ENCODE results near the gene CASP8.

The CASP8 gene

DNA sequence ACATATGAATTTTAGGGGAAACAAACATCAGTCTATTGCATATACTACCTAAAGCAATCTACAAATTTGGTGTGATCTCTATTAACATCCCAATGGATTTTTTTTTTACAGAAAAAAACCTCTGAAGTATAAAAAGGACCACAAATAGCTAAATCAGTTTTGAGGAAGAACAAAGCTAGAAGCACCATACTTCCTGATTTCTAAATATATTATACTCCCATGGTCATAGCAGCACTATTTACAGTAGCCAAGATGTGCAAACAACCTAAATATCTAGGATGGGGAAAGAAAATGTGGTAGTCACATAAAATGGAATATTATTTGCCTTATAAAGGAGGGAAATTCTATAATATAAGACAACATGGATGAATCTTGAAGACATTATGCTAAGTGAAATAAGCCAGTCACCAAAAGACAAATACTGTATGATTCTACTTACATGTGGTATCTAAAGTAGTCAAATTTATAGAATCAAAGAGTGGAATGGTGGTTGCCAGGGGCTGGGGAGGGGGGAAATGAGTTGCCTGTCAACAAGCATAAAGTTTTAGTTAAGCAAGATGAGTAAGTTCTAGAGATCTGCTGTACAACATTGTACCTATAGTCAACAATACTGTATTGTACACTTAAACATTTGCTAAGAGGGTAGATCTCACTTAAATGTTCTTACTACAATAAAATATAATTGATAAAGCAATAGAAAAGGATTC lies 17.6 kb upstream of the CASP8 start:
- no peak for DNase-seq

DNA sequence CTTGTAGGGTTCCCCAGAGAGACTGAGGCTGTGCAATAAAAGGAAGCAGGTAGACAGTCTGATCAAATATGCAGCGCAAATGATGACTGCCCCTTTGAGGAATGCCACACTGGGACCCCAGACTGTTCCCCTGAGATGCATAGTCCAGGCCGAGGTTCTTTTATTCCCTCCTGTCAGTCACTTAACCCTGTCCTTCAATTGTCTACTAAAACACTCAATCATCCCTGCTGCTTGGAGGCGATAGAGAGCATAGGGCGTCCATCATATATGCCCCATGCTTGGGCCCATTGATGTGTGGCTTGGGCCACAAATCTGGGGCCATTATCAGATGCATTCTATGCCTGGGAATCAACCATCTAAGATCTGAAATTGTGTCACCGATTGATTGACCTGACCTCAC lies 15.5 kb upstream of the CASP8 start:
- no peak for DNase-seq

DNA sequence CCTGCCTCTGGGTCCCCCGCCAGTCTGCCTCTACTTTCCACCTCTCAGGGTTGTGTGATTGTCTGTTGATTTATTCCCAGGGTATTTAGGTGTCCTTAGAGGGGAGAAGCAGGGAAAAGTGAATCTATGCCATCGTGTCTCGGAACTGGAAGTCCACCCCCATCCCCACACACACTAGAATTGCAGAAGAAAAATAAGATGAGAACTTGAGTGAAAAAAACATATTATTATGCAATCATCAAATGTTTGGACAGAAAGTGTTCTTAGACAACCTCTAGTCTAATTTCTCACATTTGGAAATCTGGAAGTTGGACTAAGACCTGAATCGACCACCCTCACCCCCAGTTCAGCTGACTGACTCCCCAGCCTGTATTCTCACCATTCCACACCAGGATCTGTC lies 14.1 kb upstream of the CASP8 start:
- no peak for DNase-seq

DNA sequence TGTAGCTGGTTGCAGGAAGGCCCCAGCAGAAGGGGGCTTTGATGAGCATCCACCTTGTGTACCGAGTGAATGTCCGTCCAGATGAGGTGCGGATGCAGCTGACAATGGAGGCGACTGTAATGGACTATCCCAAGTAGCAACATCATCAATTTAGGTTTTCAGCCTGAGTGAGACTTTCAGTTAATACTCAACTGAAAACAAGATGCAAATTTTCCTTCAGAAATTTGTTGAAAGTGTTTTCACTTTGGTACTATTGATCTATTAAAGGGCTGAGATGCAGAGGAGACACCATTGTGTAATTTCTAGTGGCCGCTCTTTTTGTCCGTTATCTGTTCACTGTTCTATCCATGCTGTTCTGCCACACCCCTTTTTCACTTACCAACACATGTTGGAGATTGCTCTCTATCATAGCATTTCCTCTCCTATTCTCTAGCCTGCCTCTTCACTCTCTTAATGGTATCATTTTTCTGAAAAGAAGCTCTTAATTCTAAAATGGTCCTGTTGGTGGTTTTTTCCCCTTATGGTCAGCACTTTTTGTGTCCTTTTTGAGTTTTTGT lies 12.0 kb upstream of the CASP8 start:
- DNase-seq: no peak

DNA sequence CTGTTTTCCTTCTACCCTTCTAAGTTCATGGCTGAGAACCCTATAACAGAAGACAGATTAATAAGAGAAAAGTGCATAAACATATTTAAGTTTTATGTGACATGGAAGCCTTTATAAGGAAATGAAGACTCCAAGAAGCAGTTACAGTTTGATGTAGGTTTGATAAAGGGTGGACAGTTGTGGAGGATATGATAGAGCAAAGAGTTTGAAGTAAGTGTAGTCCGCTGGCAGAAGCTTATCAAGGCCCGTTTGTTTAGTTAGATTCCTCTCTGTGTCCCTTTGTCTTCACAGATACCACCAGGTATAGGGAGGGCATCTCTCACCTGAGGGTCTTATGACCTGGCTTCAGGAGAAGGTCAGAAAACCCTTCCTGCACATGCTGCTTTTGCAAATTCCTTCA lies 10.4 kb upstream of the CASP8 start:
- DNase-seq: no peak

DNA sequence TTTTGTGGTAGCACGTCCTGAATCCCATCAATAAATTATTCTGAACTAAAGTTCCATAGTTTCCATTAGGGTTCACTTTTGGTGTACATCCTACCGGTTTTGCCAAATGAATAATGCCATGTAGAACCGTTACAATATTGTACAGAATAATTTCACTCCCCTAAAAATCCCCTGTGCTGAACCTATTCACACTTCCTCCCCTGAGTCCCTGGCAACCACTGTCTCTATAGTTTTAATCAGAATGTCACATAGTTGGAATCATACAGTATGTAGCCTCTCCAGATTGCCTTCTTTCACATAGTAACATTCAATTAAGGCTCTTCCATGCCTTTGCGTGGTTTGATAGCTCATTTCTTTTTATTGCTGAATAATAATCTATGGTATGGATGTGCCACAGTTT lies 9.6 kb upstream of the CASP8 start:
- DNase-seq: no peak

DNA sequence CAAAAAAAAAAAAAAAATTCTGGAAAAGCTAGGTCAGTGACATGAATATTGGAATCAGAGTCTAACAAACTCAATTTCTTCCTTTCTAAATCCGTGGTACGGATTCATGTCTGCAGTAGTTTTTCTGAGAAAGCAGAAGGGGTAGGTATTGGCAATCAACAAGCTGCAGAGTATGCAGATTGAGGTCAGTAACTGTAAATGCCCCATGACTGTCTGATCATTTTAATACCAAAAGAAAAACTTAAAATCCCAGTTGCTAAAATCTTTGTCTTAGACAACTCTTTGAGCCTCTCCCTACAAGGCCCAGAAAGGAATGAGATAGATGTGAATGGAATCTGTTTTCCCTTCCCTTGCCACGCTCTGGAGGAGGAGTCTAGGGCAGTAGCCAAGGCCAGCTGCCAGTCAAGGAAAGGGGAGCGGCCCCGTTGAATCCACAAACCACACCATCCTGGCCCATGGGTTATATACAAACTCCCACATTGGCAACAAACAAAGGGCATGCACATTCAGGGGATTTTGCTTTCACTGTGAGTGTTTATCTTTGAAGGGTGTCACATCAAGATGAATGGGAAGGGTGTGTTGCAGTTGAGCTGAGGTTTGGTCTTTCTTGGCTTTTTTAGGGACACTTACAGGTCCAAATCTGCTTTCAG lies 6.1 kb upstream of the CASP8 start:
- no peak for DNase-seq

DNA sequence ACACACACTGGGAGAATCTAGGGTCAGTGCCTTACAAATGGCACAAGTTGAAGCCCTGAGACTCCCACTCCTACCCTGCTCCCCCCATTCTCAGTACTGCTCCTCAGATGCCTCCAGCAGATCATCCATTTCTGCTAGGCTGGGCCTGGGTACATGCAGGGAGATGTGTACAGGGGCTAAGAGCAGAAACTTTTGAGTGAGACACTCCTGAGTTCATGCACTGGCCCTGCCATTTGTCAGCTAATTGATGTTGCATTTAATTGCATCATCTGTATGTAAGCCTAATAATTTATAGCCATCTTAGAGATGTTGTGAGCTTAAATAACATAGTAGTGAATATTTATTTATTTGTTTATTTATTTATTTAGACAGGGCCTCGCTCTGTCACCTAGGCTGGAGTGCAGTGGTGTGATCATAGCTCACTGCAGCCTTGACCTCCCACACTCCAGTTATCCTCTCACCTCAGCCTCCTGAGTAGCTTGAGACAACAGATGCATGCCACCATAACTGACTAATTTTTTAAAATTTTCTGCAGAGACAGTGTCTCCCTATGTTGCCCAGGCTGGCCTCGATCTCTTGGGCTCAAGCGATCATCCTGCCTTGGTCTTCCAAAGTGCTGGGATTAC lies 4.8 kb upstream of the CASP8 start:
- DNase-seq: no peak

DNA sequence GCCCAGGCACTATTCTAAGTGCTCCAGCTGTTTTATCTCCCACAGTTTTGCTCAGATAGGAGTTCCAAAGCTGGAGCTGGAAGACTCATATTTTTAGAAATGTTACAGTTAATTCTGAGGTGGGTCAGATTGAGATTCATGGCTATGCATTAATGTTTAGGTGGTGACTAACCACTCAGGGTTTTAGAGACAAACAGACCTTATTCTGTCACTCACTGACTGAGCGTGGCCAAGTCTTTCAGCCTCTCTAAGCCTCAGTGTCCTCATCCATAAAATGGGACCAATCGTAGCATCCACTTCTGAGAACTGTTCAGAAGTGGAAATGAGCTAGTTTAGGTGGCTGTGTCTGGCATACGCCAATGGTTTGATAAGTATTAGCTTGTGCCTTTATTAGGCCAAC lies 4.3 kb upstream of the CASP8 start:
- no peak for DNase-seq

DNA sequence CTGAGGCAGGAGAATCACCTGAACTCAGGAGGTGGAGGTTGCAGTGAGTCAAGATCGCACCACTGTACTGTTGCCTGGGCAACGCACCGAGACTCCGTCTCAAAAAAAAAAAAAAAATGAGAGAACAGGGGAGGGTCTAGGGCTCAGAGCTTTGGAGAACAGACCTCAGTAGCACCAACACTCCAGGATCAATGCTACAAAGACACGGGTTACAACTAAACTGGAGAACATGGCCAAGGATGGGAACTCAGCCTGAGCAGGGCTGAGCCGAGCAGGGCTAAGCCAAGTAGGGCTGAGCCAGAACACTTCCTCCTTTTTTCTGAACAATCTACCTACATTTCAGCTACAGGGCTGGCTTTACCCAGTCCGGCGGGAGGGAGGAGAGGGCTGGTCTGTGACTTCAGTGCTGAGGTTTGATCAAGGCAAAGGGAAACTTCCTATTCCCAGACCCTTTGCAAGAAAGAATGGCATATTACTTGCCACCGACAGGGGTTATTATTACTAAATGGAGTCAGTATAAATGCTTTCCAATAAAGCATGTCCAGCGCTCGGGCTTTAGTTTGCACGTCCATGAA lies 2.9 kb upstream of the CASP8 start:
- DNase-seq: no peak

DNA sequence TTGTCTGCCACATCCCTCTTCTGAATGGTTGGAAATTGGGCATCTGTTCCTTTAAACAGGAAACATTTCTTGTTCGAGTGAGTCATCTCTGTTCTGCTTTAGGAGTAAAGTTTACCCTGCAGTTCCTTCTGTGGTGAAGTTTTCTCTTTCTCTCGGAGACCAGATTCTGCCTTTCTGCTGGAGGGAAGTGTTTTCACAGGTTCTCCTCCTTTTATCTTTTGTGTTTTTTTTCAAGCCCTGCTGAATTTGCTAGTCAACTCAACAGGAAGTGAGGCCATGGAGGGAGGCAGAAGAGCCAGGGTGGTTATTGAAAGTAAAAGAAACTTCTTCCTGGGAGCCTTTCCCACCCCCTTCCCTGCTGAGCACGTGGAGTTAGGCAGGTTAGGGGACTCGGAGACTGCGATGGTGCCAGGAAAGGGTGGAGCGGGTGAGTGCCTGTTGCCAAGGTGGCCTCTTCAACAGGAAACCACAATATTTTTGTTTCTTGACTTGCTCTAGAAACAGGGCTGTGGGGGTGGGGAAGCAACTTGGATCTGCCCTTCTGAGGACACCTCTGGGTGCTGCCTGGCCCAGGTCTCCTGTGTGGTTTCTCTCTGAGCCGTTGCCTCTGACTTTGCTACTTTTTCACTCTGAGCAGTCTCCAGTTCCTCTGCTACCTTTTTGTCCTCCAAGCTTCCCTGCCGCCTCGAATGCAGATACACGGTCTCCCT lies 2.2 kb upstream of the CASP8 start:
- DNase-seq: no peak

DNA sequence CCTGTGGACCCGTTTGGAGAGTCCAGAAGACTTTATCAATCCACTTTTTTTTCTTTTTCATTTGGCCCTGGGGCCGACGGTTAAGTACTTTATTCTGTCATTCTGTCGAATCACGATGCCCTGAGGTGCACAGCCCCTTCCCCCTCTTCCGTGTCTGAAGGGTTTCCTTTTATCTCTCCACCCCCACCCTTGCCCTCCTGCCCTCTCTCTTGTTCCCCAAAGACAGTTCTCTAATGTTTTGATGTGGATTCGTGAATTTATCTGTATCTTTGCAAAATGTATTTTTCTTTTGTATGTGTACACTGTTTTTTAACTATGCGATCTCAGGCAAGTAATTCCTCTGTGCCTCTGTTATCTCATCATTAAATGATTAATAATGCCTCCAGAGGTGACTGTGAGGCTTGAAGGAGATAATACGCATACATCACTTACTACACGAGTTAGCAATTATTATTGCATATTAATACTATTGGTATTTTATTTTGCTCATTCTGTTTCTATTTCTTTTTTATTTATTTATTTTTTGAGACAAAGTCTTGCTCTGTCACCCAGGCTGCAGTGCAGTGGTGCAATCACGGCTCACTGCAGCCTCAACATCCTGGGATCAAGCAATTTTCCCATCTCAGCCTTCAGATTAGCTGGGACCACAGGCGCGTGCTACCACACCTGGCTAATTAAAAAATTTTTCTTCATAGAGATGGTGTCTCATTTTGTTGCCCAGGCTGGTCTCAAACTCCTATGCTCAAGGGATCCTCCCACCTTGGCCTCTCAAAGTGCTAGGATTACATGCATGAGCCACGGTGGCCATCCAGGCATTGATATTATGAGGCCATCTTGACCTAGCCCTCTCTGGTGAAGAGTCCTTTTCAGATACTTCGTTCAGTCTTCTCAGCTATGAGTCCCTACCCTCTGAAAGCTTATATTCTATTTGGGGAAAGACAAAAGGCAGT lies 1.4 kb upstream of the CASP8 start:
- DNase-seq: no peak

DNA sequence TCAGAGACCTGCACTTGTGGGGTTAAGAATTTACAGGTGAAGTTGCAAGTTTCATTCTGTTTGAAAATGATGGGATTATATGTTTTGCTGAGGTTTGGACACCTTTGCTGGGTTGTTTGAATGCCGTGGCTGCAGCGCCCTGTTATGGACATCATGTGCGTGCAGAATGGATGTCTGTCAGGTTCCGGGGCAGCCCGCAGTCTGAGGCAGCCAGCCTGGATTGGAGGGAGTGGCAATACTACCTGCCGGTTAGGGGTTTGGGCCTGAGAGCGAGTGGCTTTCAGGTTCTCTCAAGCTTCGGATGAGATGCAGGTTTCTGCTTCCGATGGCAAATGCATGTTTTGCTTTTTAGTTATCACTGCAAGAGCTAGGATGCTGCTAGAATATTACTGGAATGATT lies 1.1 kb downstream of the CASP8 start:
- no peak for DNase-seq

DNA sequence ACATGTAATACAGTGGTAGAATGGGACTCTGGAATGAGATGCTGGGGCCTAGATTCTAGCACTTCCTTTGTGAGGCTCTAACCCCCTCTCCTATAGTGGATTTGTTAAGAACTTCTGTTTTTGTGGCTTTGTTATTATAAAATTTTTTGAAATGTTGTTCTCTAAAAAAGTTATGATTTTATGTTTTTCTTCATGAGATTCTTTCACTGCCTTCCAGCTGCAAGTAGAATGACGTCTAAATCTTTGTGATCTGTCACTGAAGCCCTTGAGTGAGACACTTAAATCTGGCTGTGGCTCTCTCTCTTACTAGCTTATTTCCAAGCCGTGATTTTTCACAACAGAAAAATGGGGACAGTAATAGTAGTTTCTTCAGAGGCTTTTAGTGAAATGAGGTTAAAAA lies 1.6 kb downstream of the CASP8 start:
- no peak for DNase-seq

DNA sequence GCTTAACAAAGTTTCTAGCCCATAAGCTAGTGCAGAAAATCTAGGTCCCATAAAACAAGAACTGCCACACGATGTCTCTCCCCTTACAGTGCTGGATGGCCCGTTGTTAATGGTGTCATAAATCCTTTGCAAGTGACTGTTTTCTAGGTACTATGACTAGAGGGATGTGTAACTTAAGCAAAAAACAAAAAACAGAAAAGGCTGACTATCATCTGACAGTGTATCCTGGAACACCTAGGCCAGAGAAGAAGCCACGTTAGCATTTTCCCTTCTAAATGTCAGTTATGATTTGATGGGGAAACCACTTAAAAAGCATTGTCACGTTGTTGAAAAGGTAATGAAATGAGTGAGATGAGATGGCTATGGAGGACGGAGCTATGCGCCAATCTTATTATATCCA lies 2.4 kb downstream of the CASP8 start:
- DNase-seq: no peak

DNA sequence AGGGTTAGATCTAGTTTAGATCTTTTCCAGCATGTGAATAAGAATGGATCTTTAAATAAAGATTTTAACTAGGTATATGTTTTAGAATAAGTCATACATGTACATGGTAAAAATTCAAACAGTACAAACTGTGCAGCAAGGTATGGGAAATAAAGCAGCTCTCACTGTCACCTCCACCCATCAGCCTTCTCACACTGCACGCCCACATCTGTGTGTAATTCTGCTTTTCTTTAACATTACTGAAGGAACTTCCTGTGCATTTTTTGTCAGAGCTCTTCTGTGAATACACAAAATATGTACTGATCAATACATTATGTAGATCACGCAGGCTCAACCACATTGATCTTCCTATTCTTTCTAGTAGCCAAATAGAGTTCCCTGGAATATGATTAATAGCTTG lies 3.4 kb downstream of the CASP8 start:
- no peak for DNase-seq

DNA sequence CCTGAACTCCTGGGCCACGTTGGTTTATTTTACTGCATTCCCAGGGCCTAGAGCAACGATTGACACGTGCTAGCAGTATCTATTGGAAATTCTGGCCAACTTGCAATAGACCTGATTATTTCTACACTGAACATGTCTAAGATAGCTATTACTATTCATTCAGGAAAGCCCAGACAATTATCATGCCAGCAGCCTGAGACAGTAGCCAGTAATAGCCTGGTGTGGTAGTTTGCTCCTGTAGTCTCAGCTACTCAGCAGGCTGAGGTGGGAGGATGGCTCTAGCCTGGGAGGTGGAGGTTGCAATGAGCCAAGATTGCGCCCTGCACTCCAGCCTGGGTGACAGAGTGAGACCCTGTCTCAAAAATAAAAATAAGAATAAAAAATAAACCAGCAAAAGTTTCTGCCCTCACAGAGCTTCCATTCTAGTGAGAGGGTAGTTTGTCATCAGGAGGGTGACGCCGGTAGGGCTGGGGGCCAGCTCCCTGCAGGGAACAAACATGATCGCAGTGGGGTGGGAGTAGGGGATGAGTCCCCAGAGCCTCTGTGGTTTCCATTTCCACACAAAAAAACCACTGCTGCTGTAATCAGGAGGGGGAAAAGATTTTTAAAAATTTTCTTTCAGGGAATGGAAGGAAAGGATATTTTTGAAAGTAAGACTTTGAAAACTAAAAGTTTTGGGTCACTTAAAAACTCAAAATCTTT lies 4.3 kb downstream of the CASP8 start:
- DNase-seq: no peak

DNA sequence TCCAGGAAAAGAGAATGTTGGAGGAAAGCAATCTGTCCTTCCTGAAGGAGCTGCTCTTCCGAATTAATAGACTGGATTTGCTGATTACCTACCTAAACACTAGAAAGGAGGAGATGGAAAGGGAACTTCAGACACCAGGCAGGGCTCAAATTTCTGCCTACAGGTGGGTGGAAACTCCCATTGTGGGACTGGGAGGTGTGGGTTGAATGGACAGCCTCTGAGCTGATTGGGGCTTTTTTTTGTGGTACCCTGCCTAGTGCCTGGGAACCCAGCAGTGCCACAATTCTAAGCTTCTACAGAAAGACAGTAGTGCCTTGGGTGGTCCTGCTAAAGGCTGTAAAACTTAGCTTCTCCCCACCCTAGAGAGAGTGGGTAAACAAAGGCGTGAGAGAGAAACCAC lies 6.3 kb downstream of the CASP8 start:
- no peak for DNase-seq

DNA sequence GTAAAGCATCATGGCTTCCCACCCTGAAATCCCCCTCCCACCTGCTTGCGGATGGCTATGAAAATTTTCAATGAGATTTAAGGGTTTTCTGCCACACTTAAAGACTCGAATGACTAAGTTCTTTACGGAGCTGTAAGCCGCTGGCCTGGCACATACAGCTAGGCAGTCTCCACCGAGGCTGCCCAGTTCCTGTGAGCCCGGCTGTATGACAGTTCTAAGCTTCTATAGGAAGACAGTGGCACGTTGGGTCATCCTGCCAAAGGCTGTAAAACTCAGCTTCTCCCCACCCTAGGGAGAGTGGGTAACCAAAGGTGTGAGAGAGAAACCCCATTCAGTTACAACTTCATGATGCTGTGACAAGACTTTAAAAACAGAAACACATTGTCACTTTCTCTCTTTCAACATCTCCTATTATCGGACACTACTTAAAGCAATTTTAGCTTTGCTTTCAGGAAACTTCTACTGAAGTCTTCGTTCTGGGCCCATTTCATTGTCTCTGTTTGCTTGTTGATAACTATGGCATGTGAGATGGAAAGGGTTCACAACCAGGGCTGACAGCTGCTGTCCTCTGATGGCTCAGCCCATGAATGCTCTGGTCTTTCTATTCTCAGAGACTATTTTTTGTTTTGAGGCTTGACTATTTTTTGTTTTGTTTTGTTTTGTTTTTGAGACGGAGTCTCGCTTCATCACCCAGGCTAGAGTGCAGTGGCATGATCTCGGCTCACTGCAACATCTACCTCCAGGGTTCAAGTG lies 7.1 kb downstream of the CASP8 start:
- DNase-seq: no peak

DNA sequence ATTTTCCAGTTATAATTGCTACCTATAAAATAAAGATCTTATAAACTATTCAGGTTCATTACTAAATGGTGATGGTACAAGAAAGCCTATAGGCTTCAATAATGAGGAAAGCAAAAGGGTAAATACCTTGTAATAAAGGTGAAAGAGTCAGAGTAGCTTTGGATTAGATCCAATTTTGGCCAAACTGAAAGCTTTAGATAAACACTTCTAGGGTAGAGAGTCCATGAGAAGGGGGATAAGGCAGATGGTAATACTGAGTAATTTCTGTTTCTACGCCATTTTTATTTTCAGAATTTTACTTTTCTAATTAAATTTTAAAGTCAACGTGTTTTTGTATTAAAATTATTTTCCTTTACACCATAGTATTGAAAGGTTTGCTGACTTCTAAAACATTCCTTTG lies 9.4 kb downstream of the CASP8 start:
- DNase-seq: no peak

Data from NCI-H524 (cell line).